GM23338 (cell line): Measurements from ENCODE around the gene KLHL5. TPM values are rescaled to one million over a fixed set of nuclear protein-coding genes. Genes with fewer than 3 reads are reported as not detected.
A peak's percentile ranks its signal among the peaks of the same experiment; 100 is the strongest.

Source experiments
- ATAC-seq: fragments of 200-7000 bp; cut with Tn5 transposase; 3 replicates; pipeline ENCODE4 v1.9.1; 2020
- DNase-seq: peaks from one replicate; pipeline ENCODE4 v3.0.0-alpha.2; 2015; ENCODE audit warnings: low spot score
- H2AFZ ChIP-seq: fragments of 200-600 bp; sonication (generic); 2 replicates; pipeline ENCODE4 v1.8.0; 2016; ENCODE audit warnings: antibody characterized with exemption, mild to moderate bottlenecking, moderate library complexity
- H3F3A ChIP-seq: fragments of 200-600 bp; sonication (generic); replicated peaks from 2 replicates; pipeline ENCODE4 v1.8.0; 2017; ENCODE audit warnings: antibody characterized with exemption, mixed run types, low read depth
- H3K27ac ChIP-seq: fragments of 200-600 bp; sonication (generic); 2 replicates; pipeline ENCODE4 v1.6.1; 2016; ENCODE audit warnings: low read depth
- H3K27me3 ChIP-seq: fragments of 200-600 bp; sonication (generic); 2 replicates; pipeline ENCODE4 v1.8.0; 2016; ENCODE audit warnings: mild to moderate bottlenecking, mixed run types, moderate library complexity; ENCODE audit not compliant: insufficient read depth
- H3K36me3 ChIP-seq: fragments of 200-600 bp; sonication (generic); 2 replicates; pipeline ENCODE4 v1.8.0; 2016; ENCODE audit warnings: mild to moderate bottlenecking; ENCODE audit not compliant: insufficient read depth
- H3K4me1 ChIP-seq: fragments of 200-600 bp; sonication (generic); 2 replicates; pipeline ENCODE4 v1.8.0; 2016; ENCODE audit warnings: mild to moderate bottlenecking, moderate library complexity; ENCODE audit not compliant: insufficient read depth
- H3K4me2 ChIP-seq: fragments of 200-600 bp; sonication (generic); 2 replicates; pipeline ENCODE4 v1.7.1; 2017; ENCODE audit warnings: mixed run types
- H3K4me3 ChIP-seq: fragments of 200-600 bp; sonication (generic); 2 replicates; pipeline ENCODE4 v1.6.1; 2016; ENCODE audit warnings: mixed run types
- H3K79me2 ChIP-seq: fragments of 200-600 bp; sonication (generic); replicated peaks from 2 replicates; pipeline ENCODE4 v1.8.0; 2017; ENCODE audit warnings: mild to moderate bottlenecking; ENCODE audit not compliant: insufficient read depth
- H3K9me2 ChIP-seq: fragments of 200-600 bp; sonication (generic); 2 replicates; pipeline ENCODE4 v1.8.0; 2017; ENCODE audit not compliant: insufficient read depth
- H4K20me1 ChIP-seq: fragments of 200-600 bp; sonication (generic); replicated peaks from 2 replicates; pipeline ENCODE4 v1.8.0; 2017; ENCODE audit warnings: mild to moderate bottlenecking; ENCODE audit not compliant: insufficient read depth
- H3K27ac Mint-ChIP-seq: 2 replicates; pipeline ENCODE4 v1.8.0; 2020; ENCODE audit warnings: inconsistent platforms, mild to moderate bottlenecking, moderate library complexity, mixed read lengths
- H3K27me3 Mint-ChIP-seq: 3 replicates; pipeline ENCODE4 v1.8.0; 2022; ENCODE audit warnings: low read depth, mild to moderate bottlenecking, moderate library complexity, mixed read lengths, inconsistent platforms; ENCODE audit not compliant: insufficient read depth, poor library complexity
- H3K36me3 Mint-ChIP-seq: 3 replicates; pipeline ENCODE4 v1.8.0; 2021; ENCODE audit warnings: low read depth, mild to moderate bottlenecking, inconsistent platforms, moderate library complexity, mixed read lengths
- H3K4me1 Mint-ChIP-seq: 3 replicates; pipeline ENCODE4 v1.8.0; 2020; ENCODE audit warnings: mild to moderate bottlenecking, inconsistent platforms, mixed read lengths
- H3K4me3 Mint-ChIP-seq: 3 replicates; pipeline ENCODE4 v1.8.0; 2021; ENCODE audit warnings: moderate library complexity, mild to moderate bottlenecking, inconsistent platforms, mixed read lengths
- H3K9me3 Mint-ChIP-seq: 3 replicates; pipeline ENCODE4 v1.8.0; 2020; ENCODE audit warnings: moderate library complexity, mild to moderate bottlenecking, inconsistent platforms, mixed read lengths
- CREB1 ChIP-seq: fragments of 250-450 bp; sonication (Bioruptor Pico); IDR thresholded peaks from 2 replicates; pipeline ENCODE4 v1.5.0; 2020; ENCODE audit warnings: low read depth, mild to moderate bottlenecking, moderate library complexity
- EZH2 ChIP-seq: fragments of 200-600 bp; sonication (generic); IDR thresholded peaks from one replicate; pipeline ENCODE4 v1.8.0; 2017; ENCODE audit warnings: antibody characterized with exemption, mild to moderate bottlenecking, low read depth; ENCODE audit not compliant: unreplicated experiment
- EZH2phosphoT487 ChIP-seq: fragments of 200-600 bp; sonication (generic); IDR thresholded peaks from one replicate; pipeline ENCODE4 v1.8.1; 2018; ENCODE audit warnings: antibody characterized with exemption; ENCODE audit not compliant: unreplicated experiment
- JUNB ChIP-seq: IDR thresholded peaks from one replicate; pipeline ENCODE4 v1.6.1; 2016; ENCODE audit warnings: antibody characterized with exemption; ENCODE audit not compliant: unreplicated experiment
- NANOG ChIP-seq: IDR thresholded peaks from 2 replicates; pipeline ENCODE4 v1.6.1; 2016; ENCODE audit warnings: antibody characterized with exemption, borderline replicate concordance
- POLR2AphosphoS5 ChIP-seq: IDR thresholded peaks from 2 replicates; pipeline ENCODE4 v1.6.1; 2016; ENCODE audit warnings: antibody characterized with exemption, low read depth
- STAT1 ChIP-seq: IDR thresholded peaks from one replicate; pipeline ENCODE4 v1.6.1; 2016; ENCODE audit warnings: antibody characterized with exemption; ENCODE audit not compliant: unreplicated experiment
- ZNF114 ChIP-seq: fragments of 250-450 bp; sonication (Bioruptor Pico); IDR thresholded peaks from 2 replicates; pipeline ENCODE4 v1.5.0; 2020; ENCODE audit warnings: mild to moderate bottlenecking, moderate library complexity
- ZNF331 ChIP-seq: fragments of 250-450 bp; sonication (Bioruptor Pico); IDR thresholded peaks from 2 replicates; pipeline ENCODE4 v1.5.0; 2020; ENCODE audit warnings: low read depth, mild to moderate bottlenecking, moderate library complexity
- polyA plus RNA-seq: library from polyadenylated mRNA; unstranded; fragments of >200 nt; fragmentation: Nextera tagmentation; extraction: Ambion mirVana; gene quantifications from 2 replicates; pipeline ENCODE4 v1.2.1, GENCODE V29; 2016
- total RNA-seq: library from RNA; depleted of rRNA; stranded (reverse); fragments of >200 nt; shearing (Covaris generic); gene quantifications from 2 replicates; pipeline ENCODE4 v1.2.3, GENCODE V29; 2014
- TF ChIP-seq, protein P1 (sequence below): fragments of 250-450 bp; sonication (Bioruptor Pico); IDR thresholded peaks from 2 replicates; pipeline ENCODE4 v1.5.0; 2020; ENCODE audit warnings: mild to moderate bottlenecking, moderate library complexity
- TF ChIP-seq, protein P2 (sequence below): IDR thresholded peaks from one replicate; pipeline ENCODE4 v1.6.1; 2018; ENCODE audit warnings: antibody characterized with exemption; ENCODE audit not compliant: unreplicated experiment
- TF ChIP-seq, protein P3 (sequence below), 2 experiments: fragments of 200-600 bp in 1 of 2; sonication (generic) in 1 of 2; conservative IDR thresholded peaks; 2 replicates each; pipeline versions ENCODE4 v1.5.1 to v1.6.1; 2016 to 2017; ENCODE audit warnings: antibody characterized with exemption in 2 of 2, low read depth in 2 of 2, mild to moderate bottlenecking in 2 of 2, moderate library complexity in 1 of 2
- TF ChIP-seq, protein P4 (sequence below): IDR thresholded peaks from 2 replicates; pipeline ENCODE4 v1.6.1; 2016; ENCODE audit warnings: antibody characterized with exemption

KLHL5 gene
- total and polyA plus RNA-seq, 2 experiments from 2014 or later = 9.4 to 24.5 TPM

DNA sequence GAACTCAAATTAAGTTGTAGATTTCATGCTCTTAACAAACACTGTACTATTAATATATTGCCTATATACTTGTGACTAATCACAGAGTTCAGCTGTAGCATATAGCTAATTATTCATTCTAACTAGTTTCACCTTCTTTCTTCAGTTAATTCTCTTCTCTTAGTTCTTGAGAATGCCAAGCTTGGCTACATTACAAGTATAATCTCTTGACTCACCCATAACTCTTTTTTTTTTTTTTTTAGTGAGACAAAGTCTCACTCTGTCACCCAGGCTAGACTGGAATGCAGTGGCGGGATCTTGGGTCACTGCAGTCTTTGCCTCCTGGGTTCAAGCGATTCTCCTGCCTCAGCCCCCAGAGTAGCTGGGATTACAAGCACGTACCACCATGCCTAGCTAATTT, 5.4 kb downstream of the KLHL5 start:
- Mint-ChIP-seq H3K27me3 (peaks cover 2% of the 10 kb centered on the region), H3K36me3 (no peaks in the 10 kb centered on the region), H3K4me1 (peaks cover 18% of the 10 kb centered on the region), H3K4me3 (no peak overlapping the region), H3K27ac (peak overlapping the region; percentile 14; the same call in 1 of the 2 replicates), H3K9me3 (no peaks in the 10 kb centered on the region)
- H3K4me3 ChIP-seq = no peak overlapping the region
- no peaks in the 10 kb centered on the region for H3F3A ChIP-seq
- H3K79me2 ChIP-seq = peaks cover 6% of the 10 kb centered on the region; the same call in 1 of the 2 replicates
- H3K27me3 ChIP-seq = no peaks in the 10 kb centered on the region
- peaks cover 17% of the 10 kb centered on the region for H3K4me1 ChIP-seq
- DNase-seq (no peak), ATAC-seq (no peak)
- TF ChIP-seq, protein P1, sequence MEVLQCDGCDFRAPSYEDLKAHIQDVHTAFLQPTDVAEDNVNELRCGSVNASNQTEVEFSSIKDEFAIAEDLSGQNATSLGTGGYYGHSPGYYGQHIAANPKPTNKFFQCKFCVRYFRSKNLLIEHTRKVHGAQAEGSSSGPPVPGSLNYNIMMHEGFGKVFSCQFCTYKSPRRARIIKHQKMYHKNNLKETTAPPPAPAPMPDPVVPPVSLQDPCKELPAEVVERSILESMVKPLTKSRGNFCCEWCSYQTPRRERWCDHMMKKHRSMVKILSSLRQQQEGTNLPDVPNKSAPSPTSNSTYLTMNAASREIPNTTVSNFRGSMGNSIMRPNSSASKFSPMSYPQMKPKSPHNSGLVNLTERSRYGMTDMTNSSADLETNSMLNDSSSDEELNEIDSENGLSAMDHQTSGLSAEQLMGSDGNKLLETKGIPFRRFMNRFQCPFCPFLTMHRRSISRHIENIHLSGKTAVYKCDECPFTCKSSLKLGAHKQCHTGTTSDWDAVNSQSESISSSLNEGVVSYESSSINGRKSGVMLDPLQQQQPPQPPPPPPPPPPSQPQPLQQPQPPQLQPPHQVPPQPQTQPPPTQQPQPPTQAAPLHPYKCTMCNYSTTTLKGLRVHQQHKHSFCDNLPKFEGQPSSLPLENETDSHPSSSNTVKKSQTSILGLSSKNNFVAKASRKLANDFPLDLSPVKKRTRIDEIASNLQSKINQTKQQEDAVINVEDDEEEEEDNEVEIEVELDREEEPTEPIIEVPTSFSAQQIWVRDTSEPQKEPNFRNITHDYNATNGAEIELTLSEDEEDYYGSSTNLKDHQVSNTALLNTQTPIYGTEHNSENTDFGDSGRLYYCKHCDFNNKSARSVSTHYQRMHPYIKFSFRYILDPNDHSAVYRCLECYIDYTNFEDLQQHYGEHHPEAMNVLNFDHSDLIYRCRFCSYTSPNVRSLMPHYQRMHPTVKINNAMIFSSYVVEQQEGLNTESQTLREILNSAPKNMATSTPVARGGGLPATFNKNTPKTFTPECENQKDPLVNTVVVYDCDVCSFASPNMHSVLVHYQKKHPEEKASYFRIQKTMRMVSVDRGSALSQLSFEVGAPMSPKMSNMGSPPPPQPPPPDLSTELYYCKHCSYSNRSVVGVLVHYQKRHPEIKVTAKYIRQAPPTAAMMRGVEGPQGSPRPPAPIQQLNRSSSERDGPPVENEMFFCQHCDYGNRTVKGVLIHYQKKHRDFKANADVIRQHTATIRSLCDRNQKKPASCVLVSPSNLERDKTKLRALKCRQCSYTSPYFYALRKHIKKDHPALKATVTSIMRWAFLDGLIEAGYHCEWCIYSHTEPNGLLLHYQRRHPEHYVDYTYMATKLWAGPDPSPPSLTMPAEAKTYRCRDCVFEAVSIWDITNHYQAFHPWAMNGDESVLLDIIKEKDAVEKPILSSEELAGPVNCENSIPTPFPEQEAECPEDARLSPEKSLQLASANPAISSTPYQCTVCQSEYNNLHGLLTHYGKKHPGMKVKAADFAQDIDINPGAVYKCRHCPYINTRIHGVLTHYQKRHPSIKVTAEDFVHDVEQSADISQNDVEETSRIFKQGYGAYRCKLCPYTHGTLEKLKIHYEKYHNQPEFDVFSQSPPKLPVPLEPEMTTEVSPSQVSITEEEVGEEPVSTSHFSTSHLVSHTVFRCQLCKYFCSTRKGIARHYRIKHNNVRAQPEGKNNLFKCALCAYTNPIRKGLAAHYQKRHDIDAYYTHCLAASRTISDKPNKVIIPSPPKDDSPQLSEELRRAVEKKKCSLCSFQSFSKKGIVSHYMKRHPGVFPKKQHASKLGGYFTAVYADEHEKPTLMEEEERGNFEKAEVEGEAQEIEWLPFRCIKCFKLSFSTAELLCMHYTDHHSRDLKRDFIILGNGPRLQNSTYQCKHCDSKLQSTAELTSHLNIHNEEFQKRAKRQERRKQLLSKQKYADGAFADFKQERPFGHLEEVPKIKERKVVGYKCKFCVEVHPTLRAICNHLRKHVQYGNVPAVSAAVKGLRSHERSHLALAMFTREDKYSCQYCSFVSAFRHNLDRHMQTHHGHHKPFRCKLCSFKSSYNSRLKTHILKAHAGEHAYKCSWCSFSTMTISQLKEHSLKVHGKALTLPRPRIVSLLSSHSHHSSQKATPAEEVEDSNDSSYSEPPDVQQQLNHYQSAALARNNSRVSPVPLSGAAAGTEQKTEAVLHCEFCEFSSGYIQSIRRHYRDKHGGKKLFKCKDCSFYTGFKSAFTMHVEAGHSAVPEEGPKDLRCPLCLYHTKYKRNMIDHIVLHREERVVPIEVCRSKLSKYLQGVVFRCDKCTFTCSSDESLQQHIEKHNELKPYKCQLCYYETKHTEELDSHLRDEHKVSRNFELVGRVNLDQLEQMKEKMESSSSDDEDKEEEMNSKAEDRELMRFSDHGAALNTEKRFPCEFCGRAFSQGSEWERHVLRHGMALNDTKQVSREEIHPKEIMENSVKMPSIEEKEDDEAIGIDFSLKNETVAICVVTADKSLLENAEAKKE = no peak
- TF ChIP-seq ZNF331 (CRISPR knock-in tag) = no peak
- no peak for TF ChIP-seq EZH2
- no peak for TF ChIP-seq ZNF114 (CRISPR knock-in tag)
- TF ChIP-seq, protein P2, sequence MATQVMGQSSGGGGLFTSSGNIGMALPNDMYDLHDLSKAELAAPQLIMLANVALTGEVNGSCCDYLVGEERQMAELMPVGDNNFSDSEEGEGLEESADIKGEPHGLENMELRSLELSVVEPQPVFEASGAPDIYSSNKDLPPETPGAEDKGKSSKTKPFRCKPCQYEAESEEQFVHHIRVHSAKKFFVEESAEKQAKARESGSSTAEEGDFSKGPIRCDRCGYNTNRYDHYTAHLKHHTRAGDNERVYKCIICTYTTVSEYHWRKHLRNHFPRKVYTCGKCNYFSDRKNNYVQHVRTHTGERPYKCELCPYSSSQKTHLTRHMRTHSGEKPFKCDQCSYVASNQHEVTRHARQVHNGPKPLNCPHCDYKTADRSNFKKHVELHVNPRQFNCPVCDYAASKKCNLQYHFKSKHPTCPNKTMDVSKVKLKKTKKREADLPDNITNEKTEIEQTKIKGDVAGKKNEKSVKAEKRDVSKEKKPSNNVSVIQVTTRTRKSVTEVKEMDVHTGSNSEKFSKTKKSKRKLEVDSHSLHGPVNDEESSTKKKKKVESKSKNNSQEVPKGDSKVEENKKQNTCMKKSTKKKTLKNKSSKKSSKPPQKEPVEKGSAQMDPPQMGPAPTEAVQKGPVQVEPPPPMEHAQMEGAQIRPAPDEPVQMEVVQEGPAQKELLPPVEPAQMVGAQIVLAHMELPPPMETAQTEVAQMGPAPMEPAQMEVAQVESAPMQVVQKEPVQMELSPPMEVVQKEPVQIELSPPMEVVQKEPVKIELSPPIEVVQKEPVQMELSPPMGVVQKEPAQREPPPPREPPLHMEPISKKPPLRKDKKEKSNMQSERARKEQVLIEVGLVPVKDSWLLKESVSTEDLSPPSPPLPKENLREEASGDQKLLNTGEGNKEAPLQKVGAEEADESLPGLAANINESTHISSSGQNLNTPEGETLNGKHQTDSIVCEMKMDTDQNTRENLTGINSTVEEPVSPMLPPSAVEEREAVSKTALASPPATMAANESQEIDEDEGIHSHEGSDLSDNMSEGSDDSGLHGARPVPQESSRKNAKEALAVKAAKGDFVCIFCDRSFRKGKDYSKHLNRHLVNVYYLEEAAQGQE = no peak
- TF ChIP-seq NANOG = no peak
- TF ChIP-seq POLR2AphosphoS5 = no peak
- TF ChIP-seq JUNB = no peak
- no peak for TF ChIP-seq STAT1
- TF ChIP-seq, protein P3, sequence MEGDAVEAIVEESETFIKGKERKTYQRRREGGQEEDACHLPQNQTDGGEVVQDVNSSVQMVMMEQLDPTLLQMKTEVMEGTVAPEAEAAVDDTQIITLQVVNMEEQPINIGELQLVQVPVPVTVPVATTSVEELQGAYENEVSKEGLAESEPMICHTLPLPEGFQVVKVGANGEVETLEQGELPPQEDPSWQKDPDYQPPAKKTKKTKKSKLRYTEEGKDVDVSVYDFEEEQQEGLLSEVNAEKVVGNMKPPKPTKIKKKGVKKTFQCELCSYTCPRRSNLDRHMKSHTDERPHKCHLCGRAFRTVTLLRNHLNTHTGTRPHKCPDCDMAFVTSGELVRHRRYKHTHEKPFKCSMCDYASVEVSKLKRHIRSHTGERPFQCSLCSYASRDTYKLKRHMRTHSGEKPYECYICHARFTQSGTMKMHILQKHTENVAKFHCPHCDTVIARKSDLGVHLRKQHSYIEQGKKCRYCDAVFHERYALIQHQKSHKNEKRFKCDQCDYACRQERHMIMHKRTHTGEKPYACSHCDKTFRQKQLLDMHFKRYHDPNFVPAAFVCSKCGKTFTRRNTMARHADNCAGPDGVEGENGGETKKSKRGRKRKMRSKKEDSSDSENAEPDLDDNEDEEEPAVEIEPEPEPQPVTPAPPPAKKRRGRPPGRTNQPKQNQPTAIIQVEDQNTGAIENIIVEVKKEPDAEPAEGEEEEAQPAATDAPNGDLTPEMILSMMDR (conservative IDR thresholded peaks at IDR 0.05; ENCODE audit: low read depth in 2 of 2) = no peak
- TF ChIP-seq EZH2phosphoT487 = no peak
- TF ChIP-seq, protein P4, sequence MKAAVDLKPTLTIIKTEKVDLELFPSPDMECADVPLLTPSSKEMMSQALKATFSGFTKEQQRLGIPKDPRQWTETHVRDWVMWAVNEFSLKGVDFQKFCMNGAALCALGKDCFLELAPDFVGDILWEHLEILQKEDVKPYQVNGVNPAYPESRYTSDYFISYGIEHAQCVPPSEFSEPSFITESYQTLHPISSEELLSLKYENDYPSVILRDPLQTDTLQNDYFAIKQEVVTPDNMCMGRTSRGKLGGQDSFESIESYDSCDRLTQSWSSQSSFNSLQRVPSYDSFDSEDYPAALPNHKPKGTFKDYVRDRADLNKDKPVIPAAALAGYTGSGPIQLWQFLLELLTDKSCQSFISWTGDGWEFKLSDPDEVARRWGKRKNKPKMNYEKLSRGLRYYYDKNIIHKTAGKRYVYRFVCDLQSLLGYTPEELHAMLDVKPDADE = no peak
- no peak for TF ChIP-seq CREB1 (CRISPR knock-in tag)
- no peak overlapping the region for H2AFZ ChIP-seq
- 0 out of 2 replicates have a peak, but pooled peaks cover 2% of the 10 kb centered on the region for H4K20me1 ChIP-seq
- H3K4me2 ChIP-seq = no peak overlapping the region
- no peaks in the 10 kb centered on the region for H3K36me3 ChIP-seq
- no peaks in the 10 kb centered on the region for H3K9me2 ChIP-seq
- no peak overlapping the region for H3K27ac ChIP-seq
